Progenitor cell of endocrine pancreas (in vitro differentiated cells): ENCODE results near the gene FEM1B. TPM values are rescaled to one million over a fixed set of nuclear protein-coding genes. Genes with fewer than 3 reads are reported as not detected.

ENCODE experiments used
- DNase-seq: peaks from one replicate; pipeline ENCODE4 v3.0.0; 2021; ENCODE audit warnings: low spot score; ENCODE audit not compliant: unreplicated experiment
- H3K27ac Mint-ChIP-seq: 2 replicates; pipeline ENCODE4 v1.8.0; 2021; ENCODE audit warnings: mild to moderate bottlenecking, moderate library complexity, mixed read lengths
- H3K27me3 Mint-ChIP-seq: 2 replicates; pipeline ENCODE4 v1.8.0; 2021; ENCODE audit warnings: mixed read lengths
- H3K36me3 Mint-ChIP-seq: 2 replicates; pipeline ENCODE4 v1.8.0; 2022; ENCODE audit warnings: mixed read lengths; ENCODE audit not compliant: insufficient read depth
- H3K4me1 Mint-ChIP-seq: 2 replicates; pipeline ENCODE4 v1.8.0; 2021; ENCODE audit warnings: low read depth, mixed read lengths
- H3K4me3 Mint-ChIP-seq: 2 replicates; pipeline ENCODE4 v1.8.0; 2021; ENCODE audit warnings: low read depth, mild to moderate bottlenecking, moderate library complexity, mixed read lengths
- H3K9me3 Mint-ChIP-seq: 2 replicates; pipeline ENCODE4 v1.8.0; 2021; ENCODE audit warnings: low read depth, mixed read lengths
- total RNA-seq: library from RNA; stranded (reverse); gene quantifications from 2 replicates; pipeline ENCODE4 v1.2.1, GENCODE V29; 2021
- TF ChIP-seq, protein P1 (sequence below): fragments of 200-600 bp; sonication (generic); IDR thresholded peaks from one replicate; pipeline ENCODE4 v1.5.0; 2021; ENCODE audit warnings: antibody characterized with exemption, mild to moderate bottlenecking; ENCODE audit not compliant: unreplicated experiment

FEM1B gene
- total RNA-seq, 1 donor from 2014 or later: 45.9 TPM

DNA sequence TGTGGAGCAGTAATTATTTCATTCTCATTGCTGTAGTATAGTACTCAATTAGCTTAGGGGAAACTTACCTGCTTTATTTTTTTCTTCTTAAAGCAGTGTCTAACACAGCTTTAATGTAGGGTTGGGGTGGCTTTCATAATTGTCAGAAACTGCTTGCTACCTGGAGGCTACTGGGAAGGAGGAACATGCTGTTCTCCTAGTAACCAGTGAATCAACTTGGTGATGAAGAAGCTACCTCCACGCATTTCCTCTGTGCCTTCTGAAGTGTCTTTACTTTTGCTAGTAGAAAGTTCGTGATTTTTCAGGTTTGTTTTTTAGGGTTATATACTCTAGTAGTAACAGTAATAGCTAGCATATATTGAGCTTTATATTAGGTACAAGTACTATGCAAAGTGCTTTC, 11.5 kb downstream of the FEM1B start:
- Mint-ChIP-seq H3K4me3 (no peak overlapping the region), H3K27me3 (no peaks in the 10 kb centered on the region), H3K4me1 (peaks cover 10% of the 10 kb centered on the region), H3K27ac (no peak overlapping the region), H3K9me3 (peaks cover 5% of the 10 kb centered on the region), H3K36me3 (peaks cover 30% of the 10 kb centered on the region)
- no peak for DNase-seq
- TF ChIP-seq, protein P1, sequence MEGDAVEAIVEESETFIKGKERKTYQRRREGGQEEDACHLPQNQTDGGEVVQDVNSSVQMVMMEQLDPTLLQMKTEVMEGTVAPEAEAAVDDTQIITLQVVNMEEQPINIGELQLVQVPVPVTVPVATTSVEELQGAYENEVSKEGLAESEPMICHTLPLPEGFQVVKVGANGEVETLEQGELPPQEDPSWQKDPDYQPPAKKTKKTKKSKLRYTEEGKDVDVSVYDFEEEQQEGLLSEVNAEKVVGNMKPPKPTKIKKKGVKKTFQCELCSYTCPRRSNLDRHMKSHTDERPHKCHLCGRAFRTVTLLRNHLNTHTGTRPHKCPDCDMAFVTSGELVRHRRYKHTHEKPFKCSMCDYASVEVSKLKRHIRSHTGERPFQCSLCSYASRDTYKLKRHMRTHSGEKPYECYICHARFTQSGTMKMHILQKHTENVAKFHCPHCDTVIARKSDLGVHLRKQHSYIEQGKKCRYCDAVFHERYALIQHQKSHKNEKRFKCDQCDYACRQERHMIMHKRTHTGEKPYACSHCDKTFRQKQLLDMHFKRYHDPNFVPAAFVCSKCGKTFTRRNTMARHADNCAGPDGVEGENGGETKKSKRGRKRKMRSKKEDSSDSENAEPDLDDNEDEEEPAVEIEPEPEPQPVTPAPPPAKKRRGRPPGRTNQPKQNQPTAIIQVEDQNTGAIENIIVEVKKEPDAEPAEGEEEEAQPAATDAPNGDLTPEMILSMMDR: no peak

DNA sequence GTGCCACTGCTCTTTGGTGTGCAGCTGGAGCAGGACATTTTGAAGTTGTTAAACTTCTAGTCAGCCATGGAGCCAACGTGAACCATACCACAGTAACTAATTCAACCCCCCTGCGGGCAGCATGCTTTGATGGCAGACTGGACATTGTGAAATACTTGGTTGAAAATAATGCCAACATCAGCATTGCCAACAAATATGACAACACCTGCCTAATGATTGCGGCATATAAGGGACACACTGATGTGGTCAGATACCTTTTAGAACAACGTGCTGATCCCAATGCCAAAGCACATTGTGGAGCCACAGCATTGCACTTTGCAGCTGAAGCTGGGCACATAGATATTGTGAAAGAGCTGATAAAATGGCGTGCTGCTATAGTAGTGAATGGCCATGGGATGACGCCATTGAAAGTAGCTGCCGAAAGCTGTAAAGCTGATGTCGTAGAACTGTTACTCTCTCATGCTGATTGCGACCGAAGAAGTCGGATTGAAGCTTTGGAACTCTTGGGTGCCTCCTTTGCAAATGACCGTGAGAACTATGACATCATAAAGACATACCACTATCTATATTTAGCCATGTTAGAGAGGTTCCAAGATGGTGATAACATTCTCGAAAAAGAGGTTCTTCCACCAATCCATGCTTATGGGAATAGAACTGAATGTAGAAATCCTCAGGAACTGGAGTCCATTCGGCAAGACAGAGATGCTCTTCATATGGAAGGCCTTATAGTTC, 12.2 kb downstream of the FEM1B start:
- Mint-ChIP-seq H3K27me3 (no peaks in the 10 kb centered on the region), H3K27ac (no peak overlapping the region), H3K4me3 (no peak overlapping the region), H3K36me3 (peaks cover 25% of the 10 kb centered on the region), H3K4me1 (peaks cover 10% of the 10 kb centered on the region), H3K9me3 (peaks cover 1% of the 10 kb centered on the region)
- no peak for DNase-seq
- TF ChIP-seq, protein P1: no peak

DNA sequence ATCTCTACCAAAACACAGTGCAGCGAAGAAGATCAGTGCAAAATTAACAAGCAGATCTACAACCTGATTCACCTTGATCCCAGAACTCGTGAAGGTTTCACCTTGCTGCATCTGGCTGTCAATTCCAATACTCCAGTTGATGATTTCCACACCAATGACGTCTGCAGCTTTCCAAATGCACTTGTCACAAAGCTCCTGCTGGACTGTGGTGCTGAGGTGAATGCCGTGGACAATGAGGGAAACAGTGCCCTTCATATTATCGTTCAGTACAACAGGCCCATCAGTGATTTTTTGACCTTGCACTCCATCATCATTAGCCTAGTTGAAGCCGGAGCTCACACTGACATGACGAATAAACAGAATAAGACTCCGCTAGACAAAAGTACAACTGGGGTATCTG, 13.2 kb downstream of the FEM1B start:
- peaks cover 22% of the 10 kb centered on the region for H3K36me3 Mint-ChIP-seq
- no peak for DNase-seq
- H3K4me3 Mint-ChIP-seq: no peak overlapping the region
- H3K9me3 Mint-ChIP-seq: peaks cover 3% of the 10 kb centered on the region
- H3K27ac Mint-ChIP-seq: no peak overlapping the region
- TF ChIP-seq, protein P1: no peak
- H3K27me3 Mint-ChIP-seq: no peaks in the 10 kb centered on the region
- peaks cover 7% of the 10 kb centered on the region for H3K4me1 Mint-ChIP-seq

DNA sequence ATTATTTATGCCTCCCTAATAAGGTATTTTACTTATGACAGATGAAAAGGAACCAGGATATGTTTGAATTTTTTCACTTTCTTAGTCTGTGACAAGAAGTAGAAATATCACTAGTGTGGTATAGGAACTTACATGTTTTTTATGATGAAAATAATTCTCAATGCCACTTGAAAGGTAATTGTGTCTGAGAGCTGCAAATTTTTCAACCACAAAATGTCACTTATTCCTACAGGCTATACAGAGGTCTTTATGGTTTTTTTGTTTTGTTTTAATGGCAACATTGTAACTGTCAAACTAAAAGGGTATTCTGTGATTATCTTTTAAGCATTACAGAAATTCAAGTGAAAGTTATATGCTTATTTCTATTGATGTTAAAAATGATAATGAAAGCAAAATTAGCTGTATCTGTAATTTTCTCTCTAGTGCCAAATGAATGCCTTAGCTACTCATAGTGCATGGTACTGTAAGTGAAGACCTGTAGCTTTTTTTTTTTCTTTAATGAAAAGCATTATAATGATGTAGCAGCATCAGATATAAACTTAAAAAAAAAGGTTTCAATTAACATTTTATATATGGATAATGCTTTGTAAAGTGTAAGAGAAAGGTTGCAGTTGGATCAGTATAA, 14.7 kb downstream of the FEM1B start:
- TF ChIP-seq, protein P1: no peak
- peaks cover 10% of the 10 kb centered on the region for H3K9me3 Mint-ChIP-seq
- no peak for DNase-seq
- no peaks in the 10 kb centered on the region for H3K27me3 Mint-ChIP-seq
- H3K4me3 Mint-ChIP-seq: no peak overlapping the region
- H3K36me3 Mint-ChIP-seq: peaks cover 24% of the 10 kb centered on the region
- H3K27ac Mint-ChIP-seq: no peak overlapping the region
- peaks cover 4% of the 10 kb centered on the region for H3K4me1 Mint-ChIP-seq

DNA sequence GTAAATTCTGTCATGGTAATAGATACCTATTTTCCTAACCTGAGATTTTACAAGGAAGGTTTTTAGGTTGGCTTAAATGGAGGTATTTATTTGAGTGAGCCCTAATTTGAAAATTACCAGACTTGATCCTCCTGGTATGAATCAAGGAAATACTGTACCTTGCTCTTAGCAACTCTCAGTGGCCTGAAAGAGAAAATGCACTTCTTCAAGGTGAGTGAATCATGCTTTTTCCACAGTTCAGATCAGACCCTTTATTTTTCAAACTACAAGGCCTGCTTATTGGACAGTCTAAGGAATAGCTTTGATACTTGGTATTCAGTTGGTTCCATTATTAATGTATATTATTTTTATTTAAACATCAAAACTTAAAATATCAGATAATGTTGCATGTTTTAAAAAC, 15.4 kb downstream of the FEM1B start:
- H3K9me3 Mint-ChIP-seq: peaks cover 10% of the 10 kb centered on the region

More for the DNA sequence above, 15.4 kb downstream of the FEM1B start:
- peaks cover 27% of the 10 kb centered on the region for H3K36me3 Mint-ChIP-seq
- H3K4me3 Mint-ChIP-seq: no peak overlapping the region
- DNase-seq: no peak
- H3K4me1 Mint-ChIP-seq: peaks cover 4% of the 10 kb centered on the region
- H3K27ac Mint-ChIP-seq: no peak overlapping the region
- TF ChIP-seq, protein P1: no peak
- no peaks in the 10 kb centered on the region for H3K27me3 Mint-ChIP-seq
